ENCODE data around the gene FMN2.
A peak's percentile ranks its signal among the peaks of the same experiment; 100 is the strongest.
"Not testable (repeated sequence)": the region's sequence is repeated elsewhere in the genome, so short reads cannot be mapped to it uniquely, and the experiment has no call there.

Gene FMN2

DNA sequence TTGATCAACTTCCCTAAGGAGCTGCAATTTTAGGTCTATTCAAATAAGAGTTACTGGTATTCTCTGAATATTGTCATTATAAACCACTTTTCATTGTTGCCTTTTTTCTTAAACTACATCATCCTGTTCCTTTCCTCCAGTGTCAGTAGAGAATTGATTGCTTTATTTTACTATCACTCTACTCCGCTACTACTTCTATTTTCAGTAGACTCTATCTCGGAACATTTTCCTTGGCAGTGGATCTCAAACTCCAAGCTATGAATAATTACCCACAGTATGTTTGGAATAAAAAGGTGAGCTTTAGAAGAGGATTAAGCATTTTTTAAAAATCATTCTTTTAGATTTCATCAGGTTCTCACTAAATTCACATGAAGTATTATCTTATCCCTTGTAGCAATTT lies 295.4 kb downstream of the FMN2 start:
- FAIRE-seq: no peak

DNA sequence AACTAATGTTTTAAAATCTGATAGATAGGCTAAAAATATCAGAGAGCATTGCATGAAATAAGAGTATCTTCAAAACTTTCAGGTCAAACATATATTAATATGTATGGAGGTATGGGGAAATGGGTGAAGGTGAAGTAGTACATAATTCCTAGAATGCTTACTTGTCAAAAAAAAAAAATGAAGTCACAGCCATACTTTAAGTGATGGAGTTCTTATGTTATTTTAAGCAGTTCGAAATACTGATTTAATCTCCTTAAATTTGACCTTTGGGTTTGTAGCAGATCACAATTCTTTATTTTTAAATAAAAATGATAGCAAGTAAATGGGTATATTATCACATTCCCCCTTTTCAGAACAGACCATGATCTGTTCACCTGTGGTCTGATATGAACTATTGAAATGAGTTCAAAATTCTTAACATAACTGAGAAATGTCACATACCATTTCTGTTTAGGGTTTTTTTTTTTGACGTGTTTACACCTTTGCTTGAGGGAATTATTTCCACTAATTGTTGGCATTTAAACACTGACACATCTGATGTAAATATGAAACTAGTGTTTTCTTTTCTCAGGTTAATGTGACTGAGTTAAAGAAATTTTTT lies 300.1 kb downstream of the FMN2 start:
- peak; percentile 31 for FAIRE-seq

DNA sequence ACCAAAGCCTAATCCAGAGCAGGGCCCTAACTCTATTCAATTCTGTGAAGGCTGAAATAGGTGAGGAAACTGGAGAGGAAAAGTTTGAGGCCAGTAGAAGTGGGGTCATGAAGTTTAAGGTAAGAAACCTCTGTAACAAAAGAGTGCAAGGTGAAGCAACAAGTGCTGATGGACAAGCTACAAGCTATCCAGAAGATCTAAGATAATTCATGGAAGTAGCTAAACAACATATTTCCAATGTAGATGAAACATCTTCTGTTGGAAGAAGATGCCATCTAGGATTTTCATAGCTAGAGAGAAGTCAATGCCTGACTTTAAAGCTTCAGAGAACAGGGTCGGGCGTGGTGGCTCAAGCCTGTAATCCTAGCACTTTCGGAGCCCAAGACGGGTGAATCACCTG lies 302.7 kb downstream of the FMN2 start:
- no peak for FAIRE-seq

DNA sequence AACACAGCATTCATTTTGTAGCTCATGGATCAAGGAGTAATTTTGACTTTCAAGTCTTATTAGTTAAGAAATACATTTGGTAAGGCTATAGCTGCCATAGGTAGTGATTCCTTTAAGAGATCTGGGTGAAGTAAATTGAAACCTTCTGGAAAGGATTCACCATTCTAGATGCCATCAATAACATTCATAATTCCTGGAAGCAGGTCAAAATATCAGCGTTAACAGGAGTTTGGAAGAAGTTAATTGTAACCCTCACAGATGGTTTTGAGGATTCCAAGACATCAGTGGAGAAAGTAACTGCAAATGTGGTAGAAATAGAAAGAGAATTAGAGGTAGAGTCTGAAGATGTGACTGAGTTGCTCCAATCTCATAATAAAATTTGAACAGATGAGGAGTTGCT lies 303.7 kb downstream of the FMN2 start:
- FAIRE-seq: no peak

DNA sequence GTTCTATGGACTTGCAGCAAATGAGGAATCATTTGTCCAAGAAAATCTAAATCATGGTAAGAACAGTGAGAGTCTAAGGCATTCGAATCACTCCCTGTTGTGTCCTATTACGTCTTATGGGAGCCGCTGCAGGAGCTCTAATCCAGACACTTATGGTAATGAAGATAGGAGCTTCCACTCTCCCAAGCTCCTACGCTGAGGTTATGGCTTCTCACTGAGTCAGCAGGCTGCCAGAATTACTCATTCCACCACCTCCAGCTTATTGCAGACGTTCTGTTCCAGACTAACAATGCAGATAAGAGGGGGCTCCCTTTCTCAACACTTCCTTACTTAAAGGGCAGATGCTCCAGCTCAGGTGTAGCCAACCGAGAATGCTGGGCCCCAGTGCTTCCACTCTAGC lies 307.7 kb downstream of the FMN2 start:
- no peak for FAIRE-seq

DNA sequence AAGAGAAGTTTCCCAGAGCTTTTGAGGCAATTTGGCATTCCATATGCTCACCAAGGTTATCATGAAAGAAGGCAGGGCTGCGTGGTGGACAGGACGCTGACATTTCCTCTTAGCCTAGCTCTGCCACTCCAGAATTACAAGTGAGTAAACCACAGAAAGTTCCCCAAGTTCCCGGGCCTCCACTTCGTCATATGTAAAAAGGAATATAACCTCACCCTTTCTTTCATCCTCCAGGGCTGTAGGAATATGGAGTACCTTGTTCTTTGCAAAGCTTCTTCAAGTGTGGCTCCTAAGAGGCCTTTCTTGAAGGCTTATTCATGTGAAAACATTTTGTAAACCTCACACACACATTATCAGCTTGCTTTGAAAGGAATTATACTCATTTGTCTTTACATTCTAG lies 310.0 kb downstream of the FMN2 start:
- FAIRE-seq: no peak

DNA sequence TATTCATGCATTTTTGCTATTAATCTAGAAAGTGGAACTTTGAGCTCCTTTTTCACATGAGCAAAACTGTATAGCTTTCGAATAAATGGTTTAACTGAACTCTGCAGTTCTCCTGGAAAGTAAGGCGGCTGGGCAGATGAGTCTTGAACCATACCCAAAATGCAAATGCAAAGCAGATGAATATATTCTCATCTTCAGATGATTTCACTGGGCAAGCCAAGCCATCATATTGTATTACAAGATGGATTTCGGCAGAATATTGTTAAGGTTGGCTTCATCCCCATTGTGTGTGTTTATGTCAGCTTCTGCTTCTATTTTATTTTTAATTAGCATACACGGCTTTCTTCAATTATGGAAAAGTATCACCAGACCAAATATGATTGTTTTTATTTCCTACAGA lies 310.6 kb downstream of the FMN2 start:
- FAIRE-seq: no peak

DNA sequence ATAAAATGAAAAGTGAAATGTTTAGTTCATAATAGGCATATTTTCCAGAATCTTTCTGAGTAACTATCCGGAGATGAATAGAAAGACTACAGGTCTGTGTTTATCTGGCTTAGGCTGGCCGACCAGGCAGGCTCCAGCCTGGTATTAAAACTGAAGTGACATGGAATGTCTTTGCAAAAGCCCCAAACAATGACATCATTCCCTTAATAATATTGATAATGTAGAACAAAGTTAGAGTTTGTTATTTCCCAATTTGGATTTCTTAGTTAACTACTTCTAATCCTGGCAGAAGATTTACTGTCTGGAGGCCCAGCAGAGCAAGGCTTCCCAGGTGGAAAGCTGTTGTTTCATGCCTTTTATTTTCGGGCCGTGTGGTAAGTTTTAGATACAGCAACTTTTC lies 312.6 kb downstream of the FMN2 start:
- no peak for FAIRE-seq

DNA sequence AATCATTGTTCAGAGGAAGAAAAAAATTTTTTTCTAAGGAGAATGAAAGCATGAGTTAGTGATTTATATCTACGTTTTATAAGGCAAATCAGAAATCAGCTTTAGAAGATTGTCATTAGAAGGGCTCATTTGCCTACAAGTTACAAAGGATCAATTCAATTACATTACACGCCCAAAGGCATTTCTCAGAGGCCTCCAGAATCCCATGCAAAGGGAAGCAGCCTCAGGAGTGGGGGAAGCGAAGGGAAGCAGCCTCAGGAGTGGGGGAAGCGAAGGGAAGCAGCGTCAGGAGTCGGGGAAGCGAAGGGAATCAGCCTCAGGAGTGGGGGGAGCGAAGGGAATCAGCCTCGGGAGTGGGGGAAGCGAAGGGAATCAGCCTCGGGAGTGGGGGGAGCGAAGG lies 314.1 kb downstream of the FMN2 start:
- no peak for FAIRE-seq

DNA sequence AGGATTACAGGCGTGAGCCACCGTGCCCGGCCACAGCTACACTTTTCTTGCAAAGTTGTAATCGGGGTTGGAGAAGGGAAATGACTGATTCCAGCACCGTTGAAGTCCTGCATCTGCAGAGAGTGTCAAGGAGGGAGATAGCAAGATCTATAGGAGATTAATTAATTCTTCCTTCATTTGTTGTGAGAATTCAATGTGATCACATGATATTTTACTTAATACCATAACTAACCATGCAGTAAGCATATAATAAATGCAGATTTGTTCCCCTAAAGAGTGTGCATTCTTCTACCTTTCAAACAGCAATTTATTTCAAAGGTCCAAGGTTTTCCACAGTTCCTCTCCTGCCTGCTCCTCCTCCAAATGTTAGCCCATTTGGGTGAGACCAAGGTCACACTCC lies 315.7 kb downstream of the FMN2 start:
- no peak for FAIRE-seq

DNA sequence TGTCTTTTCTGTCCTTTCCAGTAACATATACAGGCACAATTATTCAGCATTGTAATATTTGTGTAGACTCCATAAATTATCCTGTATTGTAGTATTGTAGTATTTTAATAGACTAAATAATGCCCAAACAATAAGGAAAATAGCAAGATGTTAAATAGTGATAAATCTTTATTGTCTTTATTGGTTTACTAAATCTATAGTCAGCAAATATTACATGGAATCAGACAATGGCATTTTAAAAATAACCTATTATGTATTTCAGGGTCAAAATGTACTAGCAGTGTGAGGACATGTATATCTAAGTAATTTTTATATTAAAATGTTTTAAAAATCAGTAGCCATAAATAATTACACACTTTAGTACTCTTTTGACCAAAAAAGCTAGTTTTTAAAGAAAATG lies 317.9 kb downstream of the FMN2 start:
- FAIRE-seq: no peak

DNA sequence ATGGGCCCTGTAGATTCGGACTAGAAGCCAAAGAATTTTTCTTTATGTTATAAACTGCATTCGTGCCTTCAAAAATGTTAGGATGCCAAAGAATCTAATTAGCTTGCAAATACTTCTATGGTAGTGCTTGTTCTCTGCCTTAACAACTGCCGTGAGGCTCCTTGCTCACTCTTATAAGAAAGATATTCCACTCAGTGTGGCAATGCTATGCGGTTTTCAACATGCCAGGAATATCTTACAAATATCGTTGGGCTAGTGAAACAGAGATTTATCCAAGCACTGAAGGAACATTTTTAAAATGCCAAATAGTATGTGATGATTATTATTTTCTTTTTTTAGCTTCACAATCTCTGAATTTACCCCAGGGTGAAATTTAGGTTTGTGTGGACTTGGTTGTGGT lies 322.0 kb downstream of the FMN2 start:
- FAIRE-seq: no peak

DNA sequence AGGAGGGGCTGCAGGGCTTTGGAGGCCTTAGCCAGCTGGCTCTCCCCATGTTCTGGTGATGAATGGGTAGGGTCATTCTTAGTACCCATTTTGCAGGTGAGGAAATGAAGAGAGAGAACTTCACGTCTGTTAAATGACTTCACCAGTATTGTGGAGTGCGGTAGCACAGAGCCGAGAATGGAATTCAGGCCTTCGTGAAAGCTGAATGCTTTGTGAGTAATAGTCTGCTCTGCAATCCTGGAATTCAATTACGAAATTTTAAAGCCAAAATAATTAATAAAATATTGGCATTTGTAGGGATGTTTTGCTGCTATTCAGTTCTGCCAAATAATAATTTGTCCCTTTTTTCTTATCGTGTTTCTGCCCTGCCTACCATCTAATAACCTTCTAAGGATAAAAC lies 322.6 kb downstream of the FMN2 start:
- FAIRE-seq: no peak

DNA sequence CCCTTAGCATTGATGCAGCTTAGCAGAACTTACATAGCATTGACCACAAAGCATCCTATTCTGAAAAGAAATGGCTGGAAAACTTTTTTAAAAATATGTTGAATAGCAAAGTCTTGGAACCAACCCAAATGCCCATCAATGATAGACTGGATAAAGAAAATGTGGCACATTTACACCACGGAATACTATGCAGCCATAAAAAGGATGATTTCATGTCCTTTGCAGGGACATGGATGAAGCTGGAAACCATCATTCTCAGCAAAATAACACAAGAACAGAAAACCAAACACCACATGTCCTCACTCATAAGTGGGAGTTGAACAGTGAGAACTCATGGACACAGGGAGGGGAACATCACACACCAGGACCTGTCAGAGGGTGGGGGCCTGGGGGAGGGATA lies 323.3 kb downstream of the FMN2 start:
- not testable (repeated sequence) for FAIRE-seq

DNA sequence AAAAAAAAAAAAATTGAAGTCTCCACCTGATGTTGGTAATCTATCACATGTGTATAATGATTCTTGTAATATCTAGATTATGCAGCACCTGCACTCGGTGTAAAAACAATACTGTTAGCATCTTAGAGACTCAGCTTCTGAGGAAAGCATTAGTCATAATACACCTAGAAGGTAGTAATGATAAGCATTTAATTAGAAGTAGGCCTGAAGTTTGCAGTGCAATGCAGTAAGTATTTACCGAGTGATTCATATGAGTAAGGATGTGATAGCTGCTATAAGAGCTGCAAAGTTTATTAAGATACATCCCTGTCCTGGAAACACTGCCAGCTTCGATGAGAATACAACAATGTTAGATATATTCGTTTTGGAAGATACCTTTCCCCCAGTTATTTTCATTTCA lies 323.8 kb downstream of the FMN2 start:
- no peak for FAIRE-seq

DNA sequence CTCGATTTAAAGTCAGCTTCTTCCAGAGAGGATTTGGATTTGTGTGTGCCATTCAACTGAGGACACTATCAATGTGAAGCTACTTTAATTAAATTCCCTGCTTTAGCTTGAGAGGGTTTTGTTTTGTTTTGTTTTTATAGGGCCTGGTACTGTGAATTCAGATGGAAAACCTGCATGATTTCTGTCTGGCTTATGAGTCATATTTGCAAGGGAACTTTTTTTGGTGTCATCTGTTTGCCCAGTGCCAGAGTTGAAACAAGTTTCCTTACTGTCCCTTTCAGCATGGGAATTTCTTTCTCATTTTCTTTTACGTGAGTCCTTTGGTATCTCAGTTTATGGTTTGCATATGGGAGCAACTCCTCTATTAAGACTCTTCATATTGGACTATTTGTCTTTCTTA lies 325.6 kb downstream of the FMN2 start:
- no peak for FAIRE-seq

DNA sequence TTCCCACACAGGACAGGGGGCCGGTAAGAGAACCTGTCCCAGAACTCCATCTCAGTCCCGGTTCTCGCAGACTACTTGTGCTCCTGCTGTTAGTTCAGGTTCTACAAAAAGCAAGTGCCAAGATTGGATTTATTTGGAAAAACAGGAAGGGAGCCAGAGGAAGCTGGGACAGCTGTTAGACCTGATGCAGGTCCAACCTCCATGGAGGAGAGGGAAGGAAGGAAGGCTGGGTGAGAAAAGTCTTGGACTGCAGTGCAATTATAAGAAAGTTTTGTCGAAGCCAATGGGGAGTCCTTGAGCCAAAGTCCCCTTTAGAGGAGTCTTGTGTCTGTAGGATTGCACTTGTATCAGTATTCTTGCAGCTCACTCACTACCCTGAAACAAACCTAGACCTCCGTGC lies 329.1 kb downstream of the FMN2 start:
- no peak for FAIRE-seq

DNA sequence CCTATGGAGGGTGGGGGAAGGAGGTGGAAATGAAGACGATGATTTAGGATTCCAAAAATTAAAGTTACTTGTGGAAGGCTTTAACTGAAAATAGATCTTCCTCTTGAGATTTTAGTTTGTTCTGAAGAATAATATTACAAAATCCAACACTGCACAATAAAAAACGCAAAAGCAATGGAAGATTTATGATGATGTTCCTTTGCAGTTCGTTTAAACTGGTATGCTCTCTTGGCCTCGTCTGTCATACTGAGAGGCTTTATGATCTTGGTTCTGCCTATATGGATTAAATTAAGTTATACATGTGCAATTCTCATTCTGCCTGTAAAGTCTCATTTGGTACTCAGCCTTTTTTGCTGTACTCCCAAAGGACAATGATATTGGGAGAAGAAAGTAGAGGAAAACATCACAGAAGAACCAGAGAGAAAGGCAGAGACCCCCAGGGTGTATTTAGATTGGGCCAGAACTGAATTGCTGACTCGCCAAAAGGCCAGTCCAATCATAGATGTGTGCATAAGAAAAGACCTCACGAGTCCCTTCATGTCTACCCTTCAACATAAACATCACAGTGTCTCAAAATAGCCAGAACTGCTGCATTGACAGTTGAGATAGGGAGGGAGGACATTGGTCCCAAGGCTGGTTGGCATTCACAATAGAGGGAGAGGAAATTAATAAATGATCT lies 331.7 kb downstream of the FMN2 start:
- no peak for FAIRE-seq

DNA sequence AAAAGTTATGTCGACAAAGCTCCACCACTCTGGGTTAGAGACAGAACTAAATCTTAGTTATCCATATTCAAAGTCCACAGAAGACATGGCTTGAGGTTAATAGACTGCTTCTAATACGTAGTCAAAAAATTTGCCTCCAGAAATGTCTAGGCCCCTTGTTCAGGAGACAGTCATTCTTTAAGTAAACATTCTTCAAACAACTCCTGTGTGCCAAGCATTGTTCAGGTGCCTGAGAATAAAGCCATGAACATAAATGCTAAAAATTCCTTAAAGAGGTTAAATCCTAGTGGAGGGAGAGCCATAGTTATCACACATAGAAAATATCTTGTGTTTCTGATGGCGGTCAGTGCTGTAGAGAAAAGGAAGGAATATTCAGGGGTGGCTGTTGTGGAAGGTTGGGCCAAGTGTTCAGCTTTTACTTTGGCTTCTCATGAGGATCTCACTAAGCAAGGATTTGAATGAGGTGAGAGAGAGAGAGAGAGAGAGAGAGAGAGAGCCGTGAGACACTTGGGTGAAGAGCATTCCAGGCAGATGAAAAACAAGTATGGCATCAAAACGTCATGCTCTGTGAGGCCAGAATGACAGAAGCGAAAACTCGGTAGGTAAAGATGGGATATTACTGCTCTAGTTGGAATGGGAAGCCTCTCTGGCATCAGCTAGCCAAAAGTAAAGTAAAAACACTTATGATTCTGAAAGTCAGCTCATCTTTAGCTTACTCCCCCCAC lies 333.2 kb downstream of the FMN2 start:
- no peak for FAIRE-seq

DNA sequence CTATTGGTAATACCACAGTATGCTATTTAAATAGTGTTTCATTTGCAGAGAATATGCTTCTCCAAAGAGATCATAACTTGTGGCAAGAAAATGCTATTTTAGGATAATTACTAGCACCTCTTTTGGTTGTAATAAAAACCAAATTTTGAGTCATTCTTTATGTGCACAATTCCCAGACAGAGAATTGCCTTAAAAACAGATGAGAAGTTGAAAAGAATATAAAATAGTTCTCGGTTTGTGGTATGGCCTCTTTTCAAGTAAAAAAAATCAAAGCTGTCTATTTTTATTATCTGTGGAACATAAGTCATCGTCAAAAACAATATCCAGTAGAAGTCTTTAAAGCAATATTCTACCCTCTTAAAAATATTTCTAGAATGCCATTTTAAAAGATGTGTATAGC lies 334.4 kb downstream of the FMN2 start:
- FAIRE-seq: no peak

DNA sequence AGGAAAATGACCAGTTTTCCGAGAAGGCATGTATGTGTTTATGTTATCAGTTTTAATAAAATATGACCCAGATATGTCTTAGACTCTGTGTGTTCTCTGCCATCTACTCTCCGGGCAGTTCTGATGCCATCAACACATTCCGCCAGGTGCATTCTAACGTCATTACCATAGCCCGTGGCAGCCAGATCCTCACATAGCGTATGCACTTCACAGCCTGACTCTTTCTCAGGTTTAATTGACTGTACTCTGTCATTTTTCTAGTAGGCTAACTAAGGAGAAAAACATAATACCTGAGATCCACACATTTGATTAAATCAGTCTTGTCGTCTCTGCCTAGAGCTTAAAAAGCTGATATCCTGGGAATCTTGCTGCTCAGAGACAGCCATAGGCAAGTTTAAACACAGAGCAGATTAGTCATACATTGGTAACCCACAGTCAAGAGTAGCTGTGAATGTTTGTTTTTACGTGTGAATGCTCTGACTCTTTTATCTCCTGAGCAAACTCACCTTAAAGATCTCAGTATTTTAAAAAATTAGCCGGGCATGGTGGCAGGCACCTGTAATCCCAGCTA lies 344.4 kb downstream of the FMN2 start:
- no peak for FAIRE-seq

DNA sequence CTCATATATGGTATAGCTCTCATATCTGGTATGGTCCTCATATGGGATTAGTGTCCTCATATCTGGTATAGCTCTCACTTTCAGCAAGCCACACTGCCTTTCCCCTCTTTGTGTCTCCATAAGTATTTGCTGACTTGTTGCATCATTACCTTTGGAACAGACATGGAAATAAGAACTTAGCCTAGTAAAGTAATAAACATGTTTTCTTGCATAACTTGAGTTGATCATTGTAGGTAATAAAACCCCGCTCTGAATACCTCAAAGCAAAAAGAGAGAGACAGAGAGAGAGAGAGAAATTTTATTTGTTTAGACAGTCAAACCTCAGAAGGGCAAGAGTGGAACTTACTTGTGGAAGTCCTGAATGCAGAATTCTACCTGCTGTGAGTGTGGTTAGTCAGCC lies 350.0 kb downstream of the FMN2 start:
- no peak for FAIRE-seq

DNA sequence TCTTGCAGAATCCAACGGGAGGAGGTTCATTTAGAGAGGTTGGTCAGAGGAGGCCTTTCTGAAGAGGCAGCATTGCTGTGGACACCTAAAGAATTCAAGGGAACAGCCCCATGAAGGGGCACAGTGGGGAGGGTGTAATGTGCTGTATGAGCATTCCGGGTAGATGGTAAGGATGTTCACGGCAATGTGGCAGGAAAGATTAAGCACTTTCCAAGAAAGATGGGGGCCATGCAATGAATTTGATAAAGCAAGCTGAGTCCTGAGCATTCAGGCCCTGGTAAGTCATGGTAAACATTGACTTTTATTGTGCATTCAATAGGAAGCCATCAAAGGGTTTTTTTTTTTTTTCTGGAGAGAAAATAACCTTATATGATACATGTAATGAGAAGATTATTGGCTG lies 353.7 kb downstream of the FMN2 start:
- FAIRE-seq: no peak

DNA sequence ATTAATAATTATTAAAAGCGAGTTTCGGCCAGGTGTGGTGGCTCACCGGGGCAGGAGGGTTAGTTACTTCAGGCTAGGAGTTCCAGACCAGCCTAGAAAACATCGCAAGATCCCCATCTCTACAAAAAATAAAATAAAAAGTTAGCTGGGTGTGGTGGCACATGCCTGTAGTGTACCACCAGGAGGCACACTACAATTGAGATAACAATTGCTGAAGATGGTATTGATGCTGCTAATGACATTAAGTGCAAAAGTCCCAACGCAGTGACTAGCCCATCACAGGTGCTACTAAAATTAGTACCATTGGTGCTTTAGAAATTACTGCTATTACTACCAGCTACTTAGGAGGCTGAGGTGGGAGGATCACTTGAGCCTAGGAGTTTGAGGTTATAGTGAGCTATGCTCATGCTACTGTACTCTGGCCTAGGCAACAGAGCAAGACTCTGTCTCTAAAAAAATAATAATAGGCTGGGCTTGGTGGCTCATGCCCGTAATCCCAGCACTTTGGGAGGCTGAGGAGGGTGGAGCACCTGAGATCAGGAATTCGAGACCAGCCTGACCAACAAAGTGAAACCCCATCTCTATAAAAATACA lies 363.6 kb downstream of the FMN2 start:
- FAIRE-seq: no peak
